SU-DHL-6 (cell line): ENCODE measurements around the gene ICAM4.

Experiments
- H2AFZ ChIP-seq: fragments of 200-600 bp; sonication (generic); 2 replicates; pipeline ENCODE4 v1.6.1; 2014; ENCODE audit warnings: low read depth, mild to moderate bottlenecking, moderate library complexity, mixed read lengths, antibody characterized with exemption, low read length; ENCODE audit not compliant: severe bottlenecking
- H3F3A ChIP-seq: fragments of 200-600 bp; shearing (Covaris generic); 2 replicates; pipeline ENCODE4 v1.6.0; 2016; ENCODE audit warnings: antibody characterized with exemption, mild to moderate bottlenecking; ENCODE audit not compliant: insufficient read depth
- H3K27ac ChIP-seq: fragments of 200-600 bp; sonication (generic); 2 replicates; pipeline ENCODE4 v1.5.1; 2016; ENCODE audit warnings: low read depth, mild to moderate bottlenecking, low read length, moderate library complexity, mixed read lengths
- H3K27me3 ChIP-seq: fragments of 200-600 bp; sonication (generic), shearing (Covaris generic); 2 replicates; pipeline ENCODE4 v1.6.0; 2014; ENCODE audit warnings: mild to moderate bottlenecking, low read length
- H3K36me3 ChIP-seq: fragments of 200-600 bp; sonication (generic); 2 replicates; pipeline ENCODE4 v1.6.1; 2014; ENCODE audit warnings: mild to moderate bottlenecking, low read length, mixed read lengths
- H3K4me2 ChIP-seq: fragments of 300-600, 200-600 bp; shearing (Covaris generic), sonication (generic); 2 replicates; pipeline ENCODE4 v1.6.0; 2014; ENCODE audit warnings: low read length, low read depth, mild to moderate bottlenecking; ENCODE audit not compliant: poor library complexity, severe bottlenecking
- H3K4me3 ChIP-seq: fragments of 200-600 bp; sonication (generic); 2 replicates; pipeline ENCODE4 v1.5.1; 2014; ENCODE audit warnings: antibody characterized with exemption, low read length, mild to moderate bottlenecking, mixed read lengths; ENCODE audit not compliant: insufficient read depth, poor library complexity, severe bottlenecking
- H3K79me2 ChIP-seq: fragments of 200-600 bp; sonication (generic); 2 replicates; pipeline ENCODE4 v1.6.1; 2014; ENCODE audit warnings: mild to moderate bottlenecking, low read length, moderate library complexity; ENCODE audit not compliant: insufficient read depth
- H3K9ac ChIP-seq: fragments of 200-600 bp; sonication (generic); 2 replicates; pipeline ENCODE4 v1.7.0; 2014; ENCODE audit warnings: mild to moderate bottlenecking, low read length
- H3K9me2 ChIP-seq: fragments of 200-600 bp; sonication (generic); replicated peaks from 2 replicates; pipeline ENCODE4 v1.6.1; 2014; ENCODE audit warnings: low read length; ENCODE audit not compliant: insufficient read depth
- H3K9me3 ChIP-seq: fragments of 200-600 bp; sonication (generic); 2 replicates; pipeline ENCODE4 v1.6.1; 2014; ENCODE audit warnings: low read length, mixed read lengths; ENCODE audit not compliant: insufficient read depth
- H4K20me1 ChIP-seq: fragments of 200-600 bp; sonication (generic); 2 replicates; pipeline ENCODE4 v1.6.1; 2014; ENCODE audit warnings: low read depth, mild to moderate bottlenecking, antibody characterized with exemption, low read length, moderate library complexity, mixed read lengths
- EZH2phosphoT487 ChIP-seq: fragments of 200-600 bp; sonication (generic), shearing (Covaris generic); conservative IDR thresholded peaks from 2 replicates; pipeline ENCODE4 v1.6.1; 2018; ENCODE audit warnings: mild to moderate bottlenecking, antibody characterized with exemption, low read length, moderate library complexity, mixed read lengths
- TF ChIP-seq, protein P1 (sequence below): fragments of 200-600 bp; sonication (generic); IDR thresholded peaks from one replicate; pipeline ENCODE4 v1.5.1; 2017; ENCODE audit warnings: antibody characterized with exemption, mild to moderate bottlenecking, low read length, moderate library complexity; ENCODE audit not compliant: insufficient read depth, poor library complexity, severe bottlenecking

Gene ICAM4

DNA sequence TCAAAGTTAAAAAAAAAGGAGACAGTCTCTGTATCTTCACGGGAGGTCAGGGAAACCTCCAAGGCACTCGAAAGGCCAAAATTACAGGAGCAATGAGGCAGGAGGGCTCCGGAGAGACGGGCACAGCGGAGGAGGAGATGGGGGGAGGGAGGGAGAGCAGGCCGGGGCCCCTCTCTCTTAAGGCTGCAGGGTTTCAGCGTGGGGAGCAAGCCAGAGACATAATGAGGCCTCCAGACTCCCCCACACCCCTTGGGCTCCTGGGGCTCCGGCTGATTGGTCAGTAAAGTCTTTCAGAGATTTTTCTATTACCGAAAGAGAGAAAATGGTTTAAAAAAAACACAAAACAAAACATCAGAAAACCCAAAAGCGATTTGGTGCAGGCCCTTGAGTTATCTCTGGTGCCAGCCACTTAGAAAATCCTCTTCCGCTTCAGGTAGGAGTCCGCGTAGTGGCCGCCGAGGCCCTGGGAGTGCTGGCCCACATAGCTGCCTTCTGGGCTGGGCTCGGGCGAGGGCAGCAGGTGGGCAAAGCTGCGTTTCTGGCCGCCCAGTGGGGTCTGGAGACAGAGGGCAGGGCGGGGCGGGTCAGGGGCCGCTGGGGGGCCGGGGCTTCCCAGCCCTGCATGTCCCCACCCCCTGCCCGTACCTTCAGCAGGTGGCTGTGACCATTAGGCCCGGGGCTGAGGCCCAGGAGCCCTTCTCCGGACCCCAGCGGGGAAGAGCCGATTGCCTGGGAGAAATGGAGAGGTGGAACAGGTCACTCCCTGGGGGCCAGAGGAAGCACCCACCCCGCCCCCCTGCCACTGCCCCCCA is 30.5 kb downstream of the ICAM4 start:
- Histone ChIP-seq H4K20me1 (no peaks in the 10 kb centered on the region), H3K79me2 (no peaks in the 10 kb centered on the region), H2AFZ (no peak overlapping the region), H3K9me3 (no peaks in the 10 kb centered on the region), H3K9ac (no peak overlapping the region), H3K27me3 (no peaks in the 10 kb centered on the region), H3K36me3 (no peaks in the 10 kb centered on the region), H3F3A (no peaks in the 10 kb centered on the region), H3K4me2 (no peak overlapping the region), H3K4me3 (no peak overlapping the region), H3K9me2 (no peaks in the 10 kb centered on the region), H3K27ac (no peak overlapping the region)
- TF ChIP-seq EZH2phosphoT487 = no peak
- TF ChIP-seq, protein P1, sequence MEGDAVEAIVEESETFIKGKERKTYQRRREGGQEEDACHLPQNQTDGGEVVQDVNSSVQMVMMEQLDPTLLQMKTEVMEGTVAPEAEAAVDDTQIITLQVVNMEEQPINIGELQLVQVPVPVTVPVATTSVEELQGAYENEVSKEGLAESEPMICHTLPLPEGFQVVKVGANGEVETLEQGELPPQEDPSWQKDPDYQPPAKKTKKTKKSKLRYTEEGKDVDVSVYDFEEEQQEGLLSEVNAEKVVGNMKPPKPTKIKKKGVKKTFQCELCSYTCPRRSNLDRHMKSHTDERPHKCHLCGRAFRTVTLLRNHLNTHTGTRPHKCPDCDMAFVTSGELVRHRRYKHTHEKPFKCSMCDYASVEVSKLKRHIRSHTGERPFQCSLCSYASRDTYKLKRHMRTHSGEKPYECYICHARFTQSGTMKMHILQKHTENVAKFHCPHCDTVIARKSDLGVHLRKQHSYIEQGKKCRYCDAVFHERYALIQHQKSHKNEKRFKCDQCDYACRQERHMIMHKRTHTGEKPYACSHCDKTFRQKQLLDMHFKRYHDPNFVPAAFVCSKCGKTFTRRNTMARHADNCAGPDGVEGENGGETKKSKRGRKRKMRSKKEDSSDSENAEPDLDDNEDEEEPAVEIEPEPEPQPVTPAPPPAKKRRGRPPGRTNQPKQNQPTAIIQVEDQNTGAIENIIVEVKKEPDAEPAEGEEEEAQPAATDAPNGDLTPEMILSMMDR = no peak

DNA sequence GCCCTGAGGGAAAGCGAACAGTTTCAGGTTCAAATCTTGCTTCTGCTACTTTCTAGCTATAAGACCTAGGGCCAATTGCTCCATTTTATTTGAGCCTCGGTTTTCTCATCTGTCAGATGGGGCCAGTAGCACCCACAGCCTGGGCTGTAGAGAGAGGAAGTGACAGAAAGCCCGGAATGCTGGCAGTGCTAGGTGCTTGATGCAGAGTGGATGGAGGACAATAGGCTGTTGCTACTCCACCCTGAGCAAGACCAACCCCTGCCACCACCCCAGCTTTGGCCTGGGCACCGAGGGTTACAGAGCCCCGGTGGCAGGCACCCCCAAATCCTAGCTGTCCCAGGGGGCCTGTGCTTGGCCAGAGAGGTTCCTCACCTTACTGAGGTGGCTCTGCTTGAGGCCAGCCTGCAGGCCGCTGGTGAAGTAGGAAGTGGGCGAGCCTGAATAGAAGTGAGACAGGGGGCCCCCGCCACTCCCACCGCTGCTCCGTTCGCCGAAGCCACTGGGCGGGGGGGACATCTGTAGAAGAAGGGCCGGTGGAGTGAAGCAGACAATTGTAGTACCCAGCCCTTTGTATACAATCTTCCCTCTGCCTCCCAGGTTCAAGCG is 31.2 kb downstream of the ICAM4 start:
- H3K36me3 ChIP-seq = no peaks in the 10 kb centered on the region
- H3K79me2 ChIP-seq = no peaks in the 10 kb centered on the region

DNA sequence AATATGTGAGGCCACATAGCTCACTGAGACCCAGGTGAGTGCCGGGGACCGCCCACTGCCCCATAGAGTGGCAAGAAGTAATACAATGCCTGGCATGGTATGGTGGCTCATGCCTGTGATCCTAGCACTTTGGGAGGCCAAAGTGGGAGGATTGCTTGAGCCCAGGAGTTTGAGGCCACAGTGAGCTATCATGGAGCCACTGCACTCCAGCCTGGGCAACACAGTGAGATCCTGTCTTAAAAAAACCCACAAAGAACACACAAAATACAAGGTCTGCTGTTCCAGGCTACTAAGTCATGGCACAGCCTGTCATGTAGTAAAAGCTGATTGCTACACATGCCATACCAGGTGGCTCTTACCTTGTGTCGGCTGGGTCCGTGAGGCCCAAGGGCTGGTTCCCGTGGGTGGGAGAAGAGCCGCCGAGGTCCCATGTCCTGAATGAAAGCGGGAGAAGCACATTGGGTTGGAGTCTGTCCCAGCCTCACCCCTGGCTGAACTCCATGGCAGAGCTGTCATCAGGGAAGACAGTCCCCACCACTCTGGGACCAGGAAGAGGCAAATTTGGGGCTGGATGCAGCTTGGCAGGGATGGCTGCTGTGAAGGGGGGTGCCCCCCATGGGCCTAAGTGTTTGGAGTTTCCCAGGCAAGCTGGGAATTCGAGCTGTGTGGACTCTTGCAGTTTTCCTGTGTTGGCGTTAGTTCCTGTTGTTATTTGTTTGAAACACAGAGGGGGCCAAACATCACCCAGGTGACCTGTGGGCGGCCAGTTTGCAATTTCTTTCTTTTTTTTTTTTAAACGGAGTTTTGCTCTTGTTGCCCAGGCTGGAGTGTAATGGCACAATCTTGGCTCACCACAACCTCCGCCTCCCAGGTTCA is 32.3 kb downstream of the ICAM4 start:
- Histone ChIP-seq H3K4me2 (no peak overlapping the region), H3K9me2 (no peaks in the 10 kb centered on the region), H3K36me3 (no peaks in the 10 kb centered on the region), H3K9ac (no peak overlapping the region), H3K27ac (no peak overlapping the region), H2AFZ (no peak overlapping the region), H3K79me2 (no peaks in the 10 kb centered on the region), H3K27me3 (no peaks in the 10 kb centered on the region), H3F3A (no peaks in the 10 kb centered on the region), H3K9me3 (no peaks in the 10 kb centered on the region), H3K4me3 (no peak overlapping the region), H4K20me1 (no peaks in the 10 kb centered on the region)
- TF ChIP-seq EZH2phosphoT487 = no peak
- TF ChIP-seq, protein P1 = no peak

More for the DNA sequence above, 31.2 kb downstream of the ICAM4 start:
- Histone ChIP-seq H3K9me2 (no peaks in the 10 kb centered on the region), H3K27ac (no peak overlapping the region), H3K9me3 (no peaks in the 10 kb centered on the region), H3K4me2 (no peak overlapping the region), H3K27me3 (no peaks in the 10 kb centered on the region), H4K20me1 (no peaks in the 10 kb centered on the region), H3K4me3 (no peak overlapping the region), H2AFZ (no peak overlapping the region), H3F3A (no peaks in the 10 kb centered on the region), H3K9ac (no peak overlapping the region)
- TF ChIP-seq, protein P1 = no peak
- TF ChIP-seq EZH2phosphoT487 = no peak
